HG02852 (cell line): ENCODE data around the gene ODAD4.

Source experiments
- ATAC-seq: cut with Tn5 transposase; IDR thresholded peaks from one replicate; pipeline ENCODE4 v1.9.1; 2021; ENCODE audit warnings: mild to moderate bottlenecking, moderate library complexity; ENCODE audit not compliant: unreplicated experiment

ODAD4 gene

GRCh38 chr17:41967141-41967920, 36.9 kb downstream of the ODAD4 start:
- no peak for ATAC-seq

GRCh38 chr17:41967921-41968578, 37.6 kb downstream of the ODAD4 start:
- ATAC-seq = no peak

- no peak for ATAC-seq
Measured at GRCh38 chr17:41968676-41969075, 38.3 kb downstream of the ODAD4 start.

- no peak for ATAC-seq
Measured at GRCh38 chr17:41970901-41971331, 40.5 kb downstream of the ODAD4 start.

- no peak for ATAC-seq
Measured at GRCh38 chr17:41971721-41972523, 41.5 kb downstream of the ODAD4 start.

GRCh38 chr17:41972571-41973407, 42.4 kb downstream of the ODAD4 start:
- ATAC-seq = no peak

GRCh38 chr17:41973408-41973811, 43.0 kb downstream of the ODAD4 start:
- ATAC-seq = no peak

GRCh38 chr17:41974031-41974430, 43.6 kb downstream of the ODAD4 start:
- ATAC-seq = no peak

- ATAC-seq = no peak
Measured at GRCh38 chr17:41974658-41975057, 44.2 kb downstream of the ODAD4 start.

GRCh38 chr17:41975099-41976083, 45.0 kb downstream of the ODAD4 start:
- no peak for ATAC-seq

GRCh38 chr17:41976142-41976768, 45.8 kb downstream of the ODAD4 start:
- no peak for ATAC-seq

- ATAC-seq = no peak
Measured at GRCh38 chr17:41977991-41978390, 47.6 kb downstream of the ODAD4 start.

GRCh38 chr17:41982026-41982760, 51.8 kb downstream of the ODAD4 start:
- ATAC-seq = no peak

- no peak for ATAC-seq
Measured at GRCh38 chr17:41984454-41984853, 54.0 kb downstream of the ODAD4 start.

GRCh38 chr17:41985919-41986318, 55.5 kb downstream of the ODAD4 start:
- ATAC-seq = no peak

- ATAC-seq = no peak
Measured at GRCh38 chr17:41986634-41987033, 56.2 kb downstream of the ODAD4 start.

- ATAC-seq = no peak
Measured at GRCh38 chr17:41987642-41988041, 57.2 kb downstream of the ODAD4 start.

- no peak for ATAC-seq
Measured at GRCh38 chr17:41988418-41988817, 58.0 kb downstream of the ODAD4 start.
